SK-N-SH treated with all-trans-retinoic acid at 6 μM for 48 hours (cell line): ENCODE results near the gene PRSS21.

Source experiments
- ARNTL ChIP-seq: fragments of 450-650 bp; formaldehyde crosslinking; IDR thresholded peaks from 2 replicates; pipeline ENCODE4 v1.5.0; 2020; ENCODE audit warnings: low read depth, mild to moderate bottlenecking, moderate library complexity, borderline replicate concordance
- ESRRG ChIP-seq: fragments of 250-450 bp; sonication (Bioruptor Pico); IDR thresholded peaks from 2 replicates; pipeline ENCODE4 v1.6.1; 2021; ENCODE audit warnings: mild to moderate bottlenecking
- OSR1 ChIP-seq: fragments of 250-450 bp; sonication (Bioruptor Pico); IDR thresholded peaks from 2 replicates; pipeline ENCODE4 v1.8.0; 2022; ENCODE audit warnings: moderate library complexity, mild to moderate bottlenecking, inconsistent platforms
- PATZ1 ChIP-seq: fragments of 250-450 bp; sonication (Bioruptor Pico); IDR thresholded peaks from 2 replicates; pipeline ENCODE4 v1.8.0; 2020; ENCODE audit warnings: mild to moderate bottlenecking, moderate library complexity, borderline replicate concordance
- PPARA ChIP-seq: fragments of 250-450 bp; sonication (Bioruptor Pico); IDR thresholded peaks from 2 replicates; pipeline ENCODE4 v1.5.0; 2020; ENCODE audit warnings: mild to moderate bottlenecking, borderline replicate concordance
- RARB ChIP-seq: fragments of 250-450 bp; sonication (Bioruptor Pico); IDR thresholded peaks from 2 replicates; pipeline ENCODE4 v1.8.0; 2021; ENCODE audit warnings: mild to moderate bottlenecking, moderate library complexity
- TOX ChIP-seq: fragments of 250-450 bp; sonication (Bioruptor Pico); IDR thresholded peaks from 2 replicates; pipeline ENCODE4 v1.8.0; 2021; ENCODE audit warnings: mild to moderate bottlenecking, moderate library complexity, borderline replicate concordance
- TSHZ2 ChIP-seq: fragments of 250-450 bp; sonication (Bioruptor Pico); IDR thresholded peaks from 2 replicates; pipeline ENCODE4 v1.5.0; 2020; ENCODE audit warnings: mild to moderate bottlenecking, moderate library complexity
- ZC3H10 ChIP-seq: fragments of 250-450 bp; sonication (Bioruptor Pico); IDR thresholded peaks from 2 replicates; pipeline ENCODE4 v1.5.1; 2021; ENCODE audit warnings: mild to moderate bottlenecking, moderate library complexity
- TF ChIP-seq, protein P1 (sequence below): fragments of 250-450 bp; sonication (Bioruptor Pico); IDR thresholded peaks from 2 replicates; pipeline ENCODE4 v1.5.1; 2021; ENCODE audit warnings: mild to moderate bottlenecking, moderate library complexity

DNA sequence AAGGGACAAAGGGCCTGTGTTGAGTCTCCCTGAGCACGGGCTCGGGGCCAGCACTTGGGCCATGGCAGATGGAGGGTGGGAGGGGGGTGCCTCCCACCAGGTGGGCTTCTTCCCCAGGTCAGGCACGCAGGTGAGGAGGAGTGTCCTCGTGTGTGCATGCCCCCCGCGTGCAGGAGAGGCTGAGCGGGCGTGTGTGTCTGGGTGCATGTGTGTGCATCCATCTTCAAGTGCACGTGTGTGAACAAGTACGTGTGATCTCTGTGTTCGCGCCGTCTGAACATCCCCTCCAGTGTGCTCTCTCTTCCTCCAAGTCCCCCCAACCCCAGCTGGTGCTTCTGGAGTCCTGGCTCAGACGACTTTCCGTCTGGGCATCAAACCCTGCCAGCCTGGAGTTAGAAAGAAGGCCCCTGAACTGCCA is 10.3 kb downstream of the PRSS21 start:
- no peak for TF ChIP-seq TSHZ2 (CRISPR knock-in tag)
- TF ChIP-seq, protein P1, sequence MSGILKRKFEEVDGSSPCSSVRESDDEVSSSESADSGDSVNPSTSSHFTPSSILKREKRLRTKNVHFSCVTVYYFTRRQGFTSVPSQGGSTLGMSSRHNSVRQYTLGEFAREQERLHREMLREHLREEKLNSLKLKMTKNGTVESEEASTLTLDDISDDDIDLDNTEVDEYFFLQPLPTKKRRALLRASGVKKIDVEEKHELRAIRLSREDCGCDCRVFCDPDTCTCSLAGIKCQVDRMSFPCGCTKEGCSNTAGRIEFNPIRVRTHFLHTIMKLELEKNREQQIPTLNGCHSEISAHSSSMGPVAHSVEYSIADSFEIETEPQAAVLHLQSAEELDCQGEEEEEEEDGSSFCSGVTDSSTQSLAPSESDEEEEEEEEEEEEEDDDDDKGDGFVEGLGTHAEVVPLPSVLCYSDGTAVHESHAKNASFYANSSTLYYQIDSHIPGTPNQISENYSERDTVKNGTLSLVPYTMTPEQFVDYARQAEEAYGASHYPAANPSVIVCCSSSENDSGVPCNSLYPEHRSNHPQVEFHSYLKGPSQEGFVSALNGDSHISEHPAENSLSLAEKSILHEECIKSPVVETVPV (CRISPR knock-in tag): no peak
- TF ChIP-seq TOX (CRISPR knock-in tag): no peak
- TF ChIP-seq RARB: no peak
- TF ChIP-seq PATZ1 (CRISPR knock-in tag): no peak
- TF ChIP-seq ESRRG (CRISPR knock-in tag): no peak
- no peak for TF ChIP-seq ZC3H10 (CRISPR knock-in tag)
- no peak for TF ChIP-seq OSR1 (CRISPR knock-in tag)
- TF ChIP-seq ARNTL (CRISPR knock-in tag): no peak
- no peak for TF ChIP-seq PPARA
